ENCODE results near the gene PROX1. TPM values are rescaled to one million over a fixed set of nuclear protein-coding genes. Genes with fewer than 3 reads are reported as not detected.

PROX1 gene
- total RNA-seq, 3 donors from 2014 or later, result 1.8 to 7.5 (median 5.7) TPM

DNA sequence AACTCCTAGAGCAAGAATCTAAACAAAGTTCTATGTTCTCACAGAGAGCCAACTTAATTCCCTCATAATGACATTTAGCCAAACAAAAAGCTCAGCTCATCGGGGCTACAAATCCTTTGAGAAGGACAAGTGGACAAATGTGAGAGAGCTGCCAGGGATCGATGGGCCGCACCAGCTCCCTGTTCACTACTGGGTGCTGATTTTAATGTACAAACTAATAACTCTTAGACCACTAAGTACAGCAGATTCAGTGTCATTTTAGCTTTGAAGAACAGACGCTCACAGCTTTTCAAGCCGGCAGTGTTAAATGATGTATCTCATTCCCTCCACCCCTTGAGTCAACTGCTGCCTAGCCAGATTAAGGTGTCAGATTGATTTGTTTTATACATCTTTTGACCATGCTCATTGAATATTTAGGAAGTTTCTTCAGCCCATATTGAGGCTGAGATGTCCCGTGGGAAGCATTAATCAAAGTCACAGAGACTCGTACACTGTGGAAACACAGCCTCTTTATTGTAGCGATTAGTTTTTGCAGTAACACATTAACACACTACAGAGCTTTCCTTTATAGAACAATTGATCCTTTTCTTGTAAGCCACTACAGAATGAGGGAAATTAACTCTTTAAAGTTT, 21.1 kb downstream of the PROX1 start:
- Histone ChIP-seq H3K4me3 (no peak overlapping the region), H3K27me3 (no peaks in the 10 kb centered on the region), H3K9me3 (no peaks in the 10 kb centered on the region), H3K4me1 (no peaks in the 10 kb centered on the region), H3K27ac (no peak overlapping the region), H3K36me3 (no peaks in the 10 kb centered on the region)
- TF ChIP-seq, protein P1, sequence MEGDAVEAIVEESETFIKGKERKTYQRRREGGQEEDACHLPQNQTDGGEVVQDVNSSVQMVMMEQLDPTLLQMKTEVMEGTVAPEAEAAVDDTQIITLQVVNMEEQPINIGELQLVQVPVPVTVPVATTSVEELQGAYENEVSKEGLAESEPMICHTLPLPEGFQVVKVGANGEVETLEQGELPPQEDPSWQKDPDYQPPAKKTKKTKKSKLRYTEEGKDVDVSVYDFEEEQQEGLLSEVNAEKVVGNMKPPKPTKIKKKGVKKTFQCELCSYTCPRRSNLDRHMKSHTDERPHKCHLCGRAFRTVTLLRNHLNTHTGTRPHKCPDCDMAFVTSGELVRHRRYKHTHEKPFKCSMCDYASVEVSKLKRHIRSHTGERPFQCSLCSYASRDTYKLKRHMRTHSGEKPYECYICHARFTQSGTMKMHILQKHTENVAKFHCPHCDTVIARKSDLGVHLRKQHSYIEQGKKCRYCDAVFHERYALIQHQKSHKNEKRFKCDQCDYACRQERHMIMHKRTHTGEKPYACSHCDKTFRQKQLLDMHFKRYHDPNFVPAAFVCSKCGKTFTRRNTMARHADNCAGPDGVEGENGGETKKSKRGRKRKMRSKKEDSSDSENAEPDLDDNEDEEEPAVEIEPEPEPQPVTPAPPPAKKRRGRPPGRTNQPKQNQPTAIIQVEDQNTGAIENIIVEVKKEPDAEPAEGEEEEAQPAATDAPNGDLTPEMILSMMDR (IDR thresholded peaks at IDR 0.05), result no peak
- TF ChIP-seq POLR2A (IDR thresholded peaks at IDR 0.05) (no peak), POLR2AphosphoS5 (IDR thresholded peaks at IDR 0.05) (no peak)
- DNase-seq (ENCODE audit: low spot score in 2 of 2), result no peak
- intact Hi-C loops (cut with DNase I; ENCODE audit: low total_unique reads), result no loop called here

DNA sequence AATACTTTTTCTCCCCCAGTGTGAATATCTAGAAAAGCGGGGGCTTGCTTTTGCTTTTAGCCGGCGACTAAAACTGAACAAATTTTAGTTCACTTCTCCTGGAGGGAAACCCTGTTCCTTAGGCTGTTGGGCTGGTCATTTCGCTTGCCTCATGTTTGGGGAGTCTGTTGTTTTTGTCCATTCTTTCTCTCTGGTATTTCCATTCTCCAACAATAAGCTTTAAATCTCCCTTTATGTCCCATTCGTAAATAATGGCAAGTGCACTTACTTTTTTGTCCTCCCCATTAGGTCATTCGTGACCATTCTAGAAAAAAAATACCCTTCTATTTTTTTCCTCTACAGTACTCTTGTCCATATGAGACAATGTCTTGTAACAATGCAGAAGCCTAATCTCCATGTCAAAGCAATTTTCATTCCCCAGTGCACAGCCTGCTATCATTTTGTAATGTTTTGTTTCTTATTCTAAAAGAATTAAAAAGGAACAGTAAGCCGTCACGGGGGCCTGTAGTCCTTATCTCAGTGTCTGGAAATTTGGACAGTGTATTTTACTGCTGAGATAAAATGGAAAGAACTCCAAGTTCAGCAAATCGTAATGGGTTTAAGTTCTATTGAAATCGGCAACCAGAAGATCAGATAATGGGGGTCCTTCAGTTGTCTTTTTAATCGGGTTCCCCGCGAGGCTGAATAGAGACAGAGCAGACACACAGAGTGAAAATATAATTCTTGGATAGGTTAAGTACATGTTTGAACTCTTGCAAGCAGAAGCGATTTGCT, 21.8 kb downstream of the PROX1 start:
- no peak overlapping the region for H3K4me3 ChIP-seq
- no peaks in the 10 kb centered on the region for H3K36me3 ChIP-seq
- no peaks in the 10 kb centered on the region for H3K27me3 ChIP-seq
- H3K27ac ChIP-seq, result no peak overlapping the region
- TF ChIP-seq POLR2AphosphoS5 (IDR thresholded peaks at IDR 0.05) (no peak), POLR2A (IDR thresholded peaks at IDR 0.05) (no peak)
- TF ChIP-seq, protein P1 (IDR thresholded peaks at IDR 0.05), result no peak
- intact Hi-C loops (cut with DNase I; ENCODE audit: low total_unique reads), result no loop called here
- no peaks in the 10 kb centered on the region for H3K4me1 ChIP-seq
- DNase-seq (ENCODE audit: low spot score in 2 of 2), result no peak
- H3K9me3 ChIP-seq, result no peaks in the 10 kb centered on the region

DNA sequence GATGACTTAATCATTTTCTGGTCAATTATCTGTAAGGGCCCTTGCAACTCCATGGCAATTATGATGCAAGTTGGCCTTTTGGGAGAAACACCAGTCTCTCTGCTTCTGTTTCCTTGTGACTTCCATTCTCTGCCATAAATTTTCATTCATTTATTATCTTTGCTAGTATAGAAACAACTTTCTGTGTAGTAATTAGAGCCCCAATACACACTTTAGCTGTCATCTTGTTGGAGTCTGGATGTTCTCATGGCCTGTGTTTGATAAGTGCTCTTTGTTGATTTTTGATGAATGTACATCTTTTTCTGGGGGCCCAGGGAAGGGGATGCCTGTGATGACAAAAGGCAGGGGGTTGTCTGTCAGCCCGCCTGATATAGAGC, 22.4 kb downstream of the PROX1 start:
- Histone ChIP-seq H3K27me3 (no peaks in the 10 kb centered on the region), H3K9me3 (no peaks in the 10 kb centered on the region), H3K36me3 (no peaks in the 10 kb centered on the region), H3K4me3 (no peak overlapping the region), H3K27ac (no peak overlapping the region), H3K4me1 (no peaks in the 10 kb centered on the region)
- TF ChIP-seq POLR2A (IDR thresholded peaks at IDR 0.05) (no peak), POLR2AphosphoS5 (IDR thresholded peaks at IDR 0.05) (no peak)
- TF ChIP-seq, protein P1 (IDR thresholded peaks at IDR 0.05), result no peak
- DNase-seq (ENCODE audit: low spot score in 2 of 2), result no peak
- intact Hi-C loops (cut with DNase I; ENCODE audit: low total_unique reads), result no loop called here

DNA sequence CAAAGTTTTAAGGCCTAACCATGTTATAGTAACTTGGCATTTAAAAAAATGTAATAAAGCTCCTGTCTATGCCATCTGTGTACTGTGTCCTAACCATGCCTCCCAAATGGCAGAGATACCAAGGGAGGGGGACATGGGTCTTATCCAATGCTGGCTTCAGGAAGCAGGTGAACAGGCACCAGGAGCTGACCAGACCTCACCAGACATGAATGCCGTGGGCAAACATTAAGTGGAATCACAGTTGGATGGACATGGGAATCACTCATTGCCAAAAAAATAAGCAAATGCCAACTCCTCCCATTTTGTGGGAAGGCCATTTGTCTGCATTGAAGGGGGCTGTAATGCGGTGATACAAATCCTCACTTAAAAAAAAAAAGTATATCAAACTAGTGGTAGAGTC, 22.9 kb downstream of the PROX1 start:
- Histone ChIP-seq H3K27ac (no peak overlapping the region), H3K27me3 (no peaks in the 10 kb centered on the region), H3K4me1 (no peaks in the 10 kb centered on the region), H3K9me3 (no peaks in the 10 kb centered on the region), H3K4me3 (no peak overlapping the region), H3K36me3 (no peaks in the 10 kb centered on the region)
- DNase-seq (ENCODE audit: low spot score in 2 of 2), result no peak
- TF ChIP-seq POLR2A (IDR thresholded peaks at IDR 0.05) (no peak), POLR2AphosphoS5 (IDR thresholded peaks at IDR 0.05) (no peak)
- TF ChIP-seq, protein P1 (IDR thresholded peaks at IDR 0.05), result no peak
- intact Hi-C loops (cut with DNase I; ENCODE audit: low total_unique reads), result no loop called here

DNA sequence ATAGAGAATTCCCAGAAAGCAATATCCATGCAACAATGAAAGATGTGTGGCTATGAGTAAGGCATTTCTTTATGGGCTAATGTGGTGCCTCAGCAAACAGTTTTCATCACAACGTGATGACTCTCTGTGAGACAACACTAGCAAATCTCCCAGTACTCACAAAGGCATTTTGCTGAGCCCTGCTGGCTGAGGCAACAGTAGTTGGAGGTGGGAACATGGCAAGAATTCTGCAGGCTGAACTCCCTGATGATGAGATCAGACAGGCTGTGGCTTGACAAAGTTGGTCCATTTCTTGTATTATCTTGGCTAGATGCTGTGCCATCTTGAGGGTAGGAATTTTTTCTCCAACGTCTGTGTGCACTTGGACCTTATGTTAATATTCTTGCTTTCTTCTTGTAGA, 24.6 kb downstream of the PROX1 start:
- no peaks in the 10 kb centered on the region for H3K36me3 ChIP-seq
- intact Hi-C loops (cut with DNase I; ENCODE audit: low total_unique reads), result no loop called here
- TF ChIP-seq POLR2A (IDR thresholded peaks at IDR 0.05), result no peak
- no peak for TF ChIP-seq POLR2AphosphoS5 (IDR thresholded peaks at IDR 0.05)
- TF ChIP-seq, protein P1 (IDR thresholded peaks at IDR 0.05), result no peak

More for the DNA sequence above, 24.6 kb downstream of the PROX1 start:
- Histone ChIP-seq H3K4me3 (no peak overlapping the region), H3K27ac (no peak overlapping the region), H3K27me3 (no peaks in the 10 kb centered on the region), H3K9me3 (no peaks in the 10 kb centered on the region), H3K4me1 (no peaks in the 10 kb centered on the region)
- no peak for DNase-seq (ENCODE audit: low spot score in 2 of 2)

Measured in breast epithelium (tissue), 4 donors.